ENCODE measurements around the gene CACNA1B.
A peak's percentile ranks its signal among the peaks of the same experiment; 100 is the strongest.

CACNA1B gene

GRCh38 chr9:138046641-138047301 lies 169.2 kb downstream of the CACNA1B start:
- TF ChIP-seq SPI1 (IDR thresholded peaks at IDR 0.05; ENCODE audit: low read depth, low read length) (no peak), POLR2AphosphoS5 (IDR thresholded peaks at IDR 0.05; ENCODE audit: low read depth, low read length) (no peak), POU2F2 (IDR thresholded peaks at IDR 0.05; ENCODE audit: low read depth, low read length) (no peak), PAX5 (IDR thresholded peaks at IDR 0.05; ENCODE audit: insufficient read depth, low read length, severe bottlenecking) (no peak), TAF1 (IDR thresholded peaks at IDR 0.05; ENCODE audit: low read depth, low read length) (no peak), POLR2A (IDR thresholded peaks at IDR 0.05; ENCODE audit: low read depth, low read length) (no peak)
- FAIRE-seq (no peak), DNase-seq (ENCODE audit: insufficient read length, low spot score) (no peak)

DNA sequence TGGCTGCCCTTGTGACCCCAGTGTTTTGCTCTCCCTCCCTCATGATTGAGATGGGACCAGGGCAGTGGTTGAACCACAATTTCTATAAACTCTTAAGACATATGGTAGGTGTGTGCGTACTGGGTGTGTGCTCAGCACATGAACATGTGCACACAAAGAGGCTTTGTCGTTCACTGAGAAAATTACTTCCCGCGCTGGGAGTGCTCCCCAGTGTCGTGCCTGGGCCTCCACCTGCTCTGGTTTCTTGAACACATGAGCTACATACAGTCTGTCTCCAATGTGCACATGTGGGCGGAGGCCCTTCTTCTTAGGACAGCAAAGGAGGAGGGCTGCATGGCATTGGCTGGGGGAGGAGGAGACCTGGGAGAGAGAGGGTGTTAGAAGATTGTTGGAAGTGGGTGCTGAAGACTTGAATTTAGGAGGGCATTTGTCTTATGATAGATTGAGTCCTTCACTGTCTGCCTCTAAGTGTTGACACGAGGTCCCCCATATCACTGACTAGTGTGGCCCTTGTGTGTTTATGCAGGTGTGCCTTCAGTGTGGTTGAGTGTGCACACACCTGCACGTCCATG lies 170.0 kb downstream of the CACNA1B start:
- FAIRE-seq (no peak), DNase-seq (ENCODE audit: insufficient read length, low spot score) (no peak)
- TF ChIP-seq PAX5 (IDR thresholded peaks at IDR 0.05; ENCODE audit: insufficient read depth, low read length, severe bottlenecking) (no peak), SPI1 (IDR thresholded peaks at IDR 0.05; ENCODE audit: low read depth, low read length) (no peak), TAF1 (IDR thresholded peaks at IDR 0.05; ENCODE audit: low read depth, low read length) (no peak), POLR2A (IDR thresholded peaks at IDR 0.05; ENCODE audit: low read depth, low read length) (no peak), POLR2AphosphoS5 (IDR thresholded peaks at IDR 0.05; ENCODE audit: low read depth, low read length) (no peak), POU2F2 (IDR thresholded peaks at IDR 0.05; ENCODE audit: low read depth, low read length) (no peak)

DNA sequence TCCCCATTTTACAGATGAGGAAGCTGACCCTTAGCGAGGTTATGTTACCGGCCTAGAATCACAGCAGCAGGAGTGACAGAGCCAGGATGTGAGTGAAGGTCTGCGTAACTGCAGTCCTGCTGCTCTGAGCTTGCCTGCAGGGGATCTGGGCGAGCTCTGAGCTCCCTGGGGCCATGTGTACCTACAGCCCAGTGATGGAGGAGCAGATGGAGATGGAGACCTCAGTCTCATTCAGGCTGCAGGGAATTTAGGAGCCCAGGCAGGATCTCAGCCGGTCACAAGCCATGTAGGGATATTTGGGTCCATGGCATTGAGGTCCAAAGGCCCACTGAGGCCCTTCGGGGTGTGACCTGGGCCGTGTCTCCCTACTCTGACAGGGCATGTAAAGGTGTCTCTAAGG lies 170.6 kb downstream of the CACNA1B start:
- no peak for DNase-seq (ENCODE audit: insufficient read length, low spot score)

GRCh38 chr9:138049085-138049778 lies 171.7 kb downstream of the CACNA1B start:
- FAIRE-seq (no peak), DNase-seq (ENCODE audit: insufficient read length, low spot score) (no peak)
- TF ChIP-seq SPI1 (IDR thresholded peaks at IDR 0.05; ENCODE audit: low read depth, low read length) (no peak), POU2F2 (IDR thresholded peaks at IDR 0.05; ENCODE audit: low read depth, low read length) (no peak), TAF1 (IDR thresholded peaks at IDR 0.05; ENCODE audit: low read depth, low read length) (no peak), POLR2A (IDR thresholded peaks at IDR 0.05; ENCODE audit: low read depth, low read length) (no peak), POLR2AphosphoS5 (IDR thresholded peaks at IDR 0.05; ENCODE audit: low read depth, low read length) (no peak), PAX5 (IDR thresholded peaks at IDR 0.05; ENCODE audit: insufficient read depth, low read length, severe bottlenecking) (no peak)

More for the DNA sequence above, 170.6 kb downstream of the CACNA1B start:
- FAIRE-seq = no peak
- TF ChIP-seq SPI1 (IDR thresholded peaks at IDR 0.05; ENCODE audit: low read depth, low read length) (no peak), PAX5 (IDR thresholded peaks at IDR 0.05; ENCODE audit: insufficient read depth, low read length, severe bottlenecking) (no peak), POLR2AphosphoS5 (IDR thresholded peaks at IDR 0.05; ENCODE audit: low read depth, low read length) (no peak), POU2F2 (IDR thresholded peaks at IDR 0.05; ENCODE audit: low read depth, low read length) (no peak), TAF1 (IDR thresholded peaks at IDR 0.05; ENCODE audit: low read depth, low read length) (no peak), POLR2A (IDR thresholded peaks at IDR 0.05; ENCODE audit: low read depth, low read length) (no peak)

GRCh38 chr9:138049779-138050471 lies 172.3 kb downstream of the CACNA1B start:
- FAIRE-seq (no peak), DNase-seq (ENCODE audit: insufficient read length, low spot score) (no peak)
- TF ChIP-seq TAF1 (IDR thresholded peaks at IDR 0.05; ENCODE audit: low read depth, low read length) (no peak), POLR2A (IDR thresholded peaks at IDR 0.05; ENCODE audit: low read depth, low read length) (no peak), POLR2AphosphoS5 (IDR thresholded peaks at IDR 0.05; ENCODE audit: low read depth, low read length) (no peak), POU2F2 (IDR thresholded peaks at IDR 0.05; ENCODE audit: low read depth, low read length) (no peak), SPI1 (IDR thresholded peaks at IDR 0.05; ENCODE audit: low read depth, low read length) (no peak), PAX5 (IDR thresholded peaks at IDR 0.05; ENCODE audit: insufficient read depth, low read length, severe bottlenecking) (no peak)

- FAIRE-seq = no peak
- TF ChIP-seq PAX5 (IDR thresholded peaks at IDR 0.05; ENCODE audit: insufficient read depth, low read length, severe bottlenecking) = no peak
- TF ChIP-seq TAF1 (IDR thresholded peaks at IDR 0.05; ENCODE audit: low read depth, low read length) = no peak
- no peak for TF ChIP-seq POU2F2 (IDR thresholded peaks at IDR 0.05; ENCODE audit: low read depth, low read length)
- no peak for TF ChIP-seq POLR2AphosphoS5 (IDR thresholded peaks at IDR 0.05; ENCODE audit: low read depth, low read length)
- no peak for TF ChIP-seq SPI1 (IDR thresholded peaks at IDR 0.05; ENCODE audit: low read depth, low read length)
- TF ChIP-seq POLR2A (IDR thresholded peaks at IDR 0.05; ENCODE audit: low read depth, low read length) = no peak
- DNase-seq (ENCODE audit: insufficient read length, low spot score) = no peak
These were observed 173.1 kb downstream of the CACNA1B start for GRCh38 chr9:138050472-138051330.

- no peak for TF ChIP-seq TAF1 (IDR thresholded peaks at IDR 0.05; ENCODE audit: low read depth, low read length)
- DNase-seq (ENCODE audit: insufficient read length, low spot score) (peak; percentile 3), FAIRE-seq (no peak)
These were observed 174.2 kb downstream of the CACNA1B start for GRCh38 chr9:138051586-138052321.

DNA sequence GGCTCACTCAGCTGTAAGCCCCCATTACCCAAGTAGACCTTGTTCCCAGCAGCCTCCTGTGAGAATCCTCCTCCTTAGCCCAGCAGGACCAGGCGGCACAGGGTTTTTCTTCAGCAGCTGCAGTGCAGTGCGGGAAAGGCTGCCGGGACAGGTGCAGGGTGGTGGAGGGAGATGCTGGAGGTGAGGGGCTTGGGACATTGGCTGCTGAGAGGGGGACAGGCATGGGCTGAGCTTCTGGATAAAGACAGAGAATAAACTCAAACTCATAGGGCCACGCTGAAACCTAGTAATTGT lies 174.7 kb downstream of the CACNA1B start:
- FAIRE-seq (no peak), DNase-seq (ENCODE audit: insufficient read length, low spot score) (peak; percentile 5)
- TF ChIP-seq SPI1 (IDR thresholded peaks at IDR 0.05; ENCODE audit: low read depth, low read length) (no peak), TAF1 (IDR thresholded peaks at IDR 0.05; ENCODE audit: low read depth, low read length) (no peak), POLR2AphosphoS5 (IDR thresholded peaks at IDR 0.05; ENCODE audit: low read depth, low read length) (no peak), POLR2A (IDR thresholded peaks at IDR 0.05; ENCODE audit: low read depth, low read length) (no peak), POU2F2 (IDR thresholded peaks at IDR 0.05; ENCODE audit: low read depth, low read length) (no peak), PAX5 (IDR thresholded peaks at IDR 0.05; ENCODE audit: insufficient read depth, low read length, severe bottlenecking) (no peak)

Measured in GM12891 (cell line).